ENCODE data around the gene UHMK1.
A peak's percentile ranks its signal among the peaks of the same experiment; 100 is the strongest.
"Not testable (repeated sequence)": the region's sequence is repeated elsewhere in the genome, so short reads cannot be mapped to it uniquely, and the experiment has no call there.

Gene UHMK1, protein sequence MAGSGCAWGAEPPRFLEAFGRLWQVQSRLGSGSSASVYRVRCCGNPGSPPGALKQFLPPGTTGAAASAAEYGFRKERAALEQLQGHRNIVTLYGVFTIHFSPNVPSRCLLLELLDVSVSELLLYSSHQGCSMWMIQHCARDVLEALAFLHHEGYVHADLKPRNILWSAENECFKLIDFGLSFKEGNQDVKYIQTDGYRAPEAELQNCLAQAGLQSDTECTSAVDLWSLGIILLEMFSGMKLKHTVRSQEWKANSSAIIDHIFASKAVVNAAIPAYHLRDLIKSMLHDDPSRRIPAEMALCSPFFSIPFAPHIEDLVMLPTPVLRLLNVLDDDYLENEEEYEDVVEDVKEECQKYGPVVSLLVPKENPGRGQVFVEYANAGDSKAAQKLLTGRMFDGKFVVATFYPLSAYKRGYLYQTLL

DNA sequence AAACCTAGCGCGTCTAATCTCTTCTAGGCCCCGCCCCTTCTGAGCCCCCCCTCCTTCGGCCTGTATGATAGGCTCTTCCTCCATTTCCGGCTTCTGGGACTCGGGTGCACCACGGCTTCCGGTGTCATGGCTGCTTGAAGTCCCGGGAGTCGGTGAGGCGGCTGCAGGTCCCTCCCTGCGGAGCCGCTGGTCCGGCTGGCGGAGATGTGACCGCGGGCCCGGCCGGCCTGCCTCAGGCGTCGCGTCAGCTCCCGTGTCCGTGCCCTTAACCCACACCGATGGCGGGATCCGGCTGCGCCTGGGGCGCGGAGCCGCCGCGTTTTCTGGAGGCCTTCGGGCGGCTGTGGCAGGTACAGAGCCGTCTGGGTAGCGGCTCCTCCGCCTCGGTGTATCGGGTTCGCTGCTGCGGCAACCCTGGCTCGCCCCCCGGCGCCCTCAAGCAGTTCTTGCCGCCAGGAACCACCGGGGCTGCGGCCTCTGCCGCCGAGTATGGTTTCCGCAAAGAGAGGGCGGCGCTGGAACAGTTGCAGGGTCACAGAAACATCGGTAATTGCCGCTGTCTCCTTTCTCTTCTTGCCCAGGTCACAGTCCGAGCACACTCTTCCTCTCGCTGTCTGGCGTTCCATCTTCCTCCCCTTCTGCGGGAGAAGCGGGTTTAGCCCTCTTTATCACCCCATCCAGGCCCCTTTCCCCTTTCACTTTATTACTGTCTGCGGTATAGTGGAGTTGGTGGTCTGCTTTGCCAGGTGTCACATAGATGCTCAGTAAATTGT is at the start of gene UHMK1:
TSS of gene UHMK1 (plus strand) at position 96 of the 773 bp plus-strand sequence. CDS start at position 279, 183 bp downstream.
- peak; percentile 84 for DNase-seq

DNA sequence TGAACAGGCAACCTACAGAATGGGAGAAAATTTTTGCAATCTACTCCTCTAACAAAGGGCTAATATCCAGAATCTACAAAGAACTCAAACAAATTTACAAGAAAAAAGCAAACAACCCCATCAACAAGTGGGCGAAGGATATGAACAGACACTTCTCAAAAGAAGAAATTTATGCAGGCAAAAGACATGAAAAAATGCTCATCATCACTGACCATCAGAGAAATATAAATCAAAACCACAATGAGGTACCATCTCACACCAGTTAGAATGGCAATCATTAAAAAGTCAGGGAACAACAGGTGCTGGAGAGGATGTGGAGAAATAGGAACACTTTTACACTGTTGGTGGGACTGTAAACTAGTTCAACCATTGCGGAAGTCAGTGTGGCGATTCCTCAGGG is 43.3 kb upstream of the UHMK1 start:
- DNase-seq: not testable (repeated sequence)

DNA sequence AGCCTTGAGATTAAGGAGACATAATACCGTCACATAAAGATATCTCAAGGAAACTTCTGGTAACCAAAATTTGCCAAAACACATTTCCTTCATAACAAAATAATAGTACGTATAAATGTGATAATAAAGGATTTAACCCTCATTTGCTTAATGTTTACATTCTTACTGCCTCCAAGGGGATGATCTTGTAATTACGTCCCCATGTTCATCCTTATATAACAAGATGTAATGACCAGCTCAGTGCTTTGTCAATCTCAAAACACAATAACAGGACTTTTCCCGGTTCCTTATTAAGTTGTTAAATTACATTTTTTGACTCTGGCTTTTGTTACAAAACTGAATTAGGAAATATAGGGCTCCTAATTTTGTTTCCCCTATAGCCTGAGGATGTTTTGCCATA is 41.3 kb upstream of the UHMK1 start:
- no peak for DNase-seq

DNA sequence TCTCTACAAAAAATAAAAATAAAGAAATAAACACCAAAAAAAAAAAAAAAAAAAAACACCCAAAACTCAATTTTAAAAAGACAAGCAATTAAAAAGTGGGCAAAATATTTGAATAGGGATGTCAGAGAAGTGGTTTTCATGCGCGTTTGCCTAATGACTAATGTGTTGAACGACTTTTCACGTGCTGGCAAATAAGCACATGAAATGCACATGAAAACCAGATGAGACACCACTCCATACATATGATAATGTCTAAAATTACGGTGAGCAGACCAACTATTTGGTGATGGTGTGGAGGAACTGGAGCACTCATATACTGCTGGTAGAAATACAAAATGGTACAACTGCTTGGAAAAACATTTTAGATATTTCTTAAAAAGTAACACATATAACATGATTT is 39.4 kb upstream of the UHMK1 start:
- no peak for DNase-seq

DNA sequence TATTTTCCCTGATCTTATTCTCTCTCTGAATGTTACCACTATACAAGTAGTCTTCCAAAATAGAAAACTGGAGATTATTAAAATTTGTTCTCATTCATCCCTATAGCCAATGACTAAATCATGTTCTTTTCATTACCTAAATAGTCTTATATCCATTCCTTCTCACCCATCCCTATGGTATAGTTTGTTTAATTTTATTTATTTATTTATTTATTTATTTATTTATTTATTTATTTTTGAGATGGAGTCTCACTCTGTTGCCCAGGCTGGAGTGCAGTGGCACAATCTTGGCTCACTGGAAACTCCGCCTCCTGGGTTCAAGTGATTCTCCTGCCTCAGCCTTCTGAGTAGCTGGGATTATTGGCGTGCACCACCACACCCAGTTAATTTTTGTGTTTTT is 35.2 kb upstream of the UHMK1 start:
- DNase-seq: not testable (repeated sequence)

DNA sequence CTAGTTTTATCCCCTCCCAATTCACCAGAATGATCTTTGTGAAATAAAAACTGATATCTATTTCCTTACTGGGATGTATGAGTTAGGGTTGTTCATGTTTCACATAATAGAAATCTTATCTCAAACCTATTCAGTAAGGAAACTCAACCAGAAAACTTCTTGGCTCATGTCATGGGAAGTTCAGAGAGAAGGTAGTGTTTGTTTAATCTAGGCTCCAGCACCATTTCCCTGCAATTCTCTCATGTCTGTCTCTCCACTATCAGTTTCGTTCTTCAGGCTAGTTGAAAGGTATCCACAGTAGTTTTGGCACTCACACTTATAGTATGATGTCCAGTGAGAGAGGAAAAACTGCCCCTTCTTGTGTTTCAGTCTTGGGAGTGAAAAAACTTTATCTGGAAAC is 34.6 kb upstream of the UHMK1 start:
- no peak for DNase-seq

DNA sequence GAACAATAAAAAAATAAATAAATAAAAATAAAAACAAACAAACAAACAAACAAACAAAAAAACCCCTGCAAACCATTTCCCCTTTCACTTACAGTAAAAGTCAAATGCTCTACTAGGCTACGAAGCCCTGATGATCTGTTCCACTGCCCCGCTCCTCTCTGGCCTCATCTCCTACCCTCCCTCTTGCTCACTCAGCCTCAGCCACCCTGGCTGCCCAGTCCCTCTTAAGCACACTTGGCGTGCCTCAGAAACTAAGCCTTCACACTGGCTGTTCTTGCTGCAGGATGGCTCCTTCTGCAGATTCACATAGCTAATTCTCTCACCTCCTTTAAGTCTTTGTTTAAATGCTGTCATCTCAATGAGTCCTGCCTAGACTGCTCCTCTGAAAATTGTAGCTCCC is 30.8 kb upstream of the UHMK1 start:
- DNase-seq: no peak

DNA sequence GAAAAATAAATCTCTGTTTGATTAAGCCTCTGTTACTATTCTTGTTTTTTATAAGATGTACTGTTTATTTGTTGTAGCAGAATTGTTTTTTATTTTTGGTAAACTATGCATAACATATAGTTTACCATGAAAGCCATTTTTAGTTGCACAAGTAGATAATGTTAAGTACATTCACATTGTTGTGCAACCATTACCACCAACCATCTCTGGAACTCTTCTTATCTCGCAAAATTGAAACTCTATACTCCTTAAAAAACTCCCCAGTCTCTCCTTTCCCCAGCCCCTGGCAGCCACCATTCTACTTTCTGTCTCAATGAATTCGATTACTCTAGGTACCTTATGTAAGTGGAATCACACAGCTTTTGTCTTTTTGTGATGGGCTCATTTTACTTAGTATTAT is 27.4 kb upstream of the UHMK1 start:
- no peak for DNase-seq

DNA sequence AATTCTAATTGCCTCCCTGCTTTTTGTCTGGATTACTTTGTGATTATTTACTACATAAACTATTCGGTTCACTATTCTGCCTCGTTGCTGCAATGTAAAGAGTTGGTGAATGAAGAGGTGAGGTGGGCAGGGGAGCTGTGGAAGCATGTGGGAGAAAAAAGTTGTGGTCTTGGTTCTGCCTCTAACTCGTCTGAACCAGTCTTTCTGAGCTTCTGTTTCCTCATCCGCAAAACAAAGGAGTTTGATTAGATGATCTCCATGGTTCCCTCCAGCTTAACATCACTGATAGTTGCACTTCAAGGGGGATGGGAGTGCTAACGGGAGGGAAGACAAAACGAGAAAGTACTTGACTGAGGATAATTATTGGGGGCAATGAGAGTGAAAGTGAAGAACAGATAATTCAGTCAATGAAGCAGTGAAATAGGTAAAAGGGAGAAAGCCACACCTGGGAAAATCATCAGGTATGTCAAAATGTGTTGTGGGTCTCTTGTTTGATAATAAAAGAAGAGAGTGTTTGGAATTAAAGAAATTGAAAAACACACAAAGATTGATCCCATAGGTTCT is 26.2 kb upstream of the UHMK1 start:
- DNase-seq: no peak

DNA sequence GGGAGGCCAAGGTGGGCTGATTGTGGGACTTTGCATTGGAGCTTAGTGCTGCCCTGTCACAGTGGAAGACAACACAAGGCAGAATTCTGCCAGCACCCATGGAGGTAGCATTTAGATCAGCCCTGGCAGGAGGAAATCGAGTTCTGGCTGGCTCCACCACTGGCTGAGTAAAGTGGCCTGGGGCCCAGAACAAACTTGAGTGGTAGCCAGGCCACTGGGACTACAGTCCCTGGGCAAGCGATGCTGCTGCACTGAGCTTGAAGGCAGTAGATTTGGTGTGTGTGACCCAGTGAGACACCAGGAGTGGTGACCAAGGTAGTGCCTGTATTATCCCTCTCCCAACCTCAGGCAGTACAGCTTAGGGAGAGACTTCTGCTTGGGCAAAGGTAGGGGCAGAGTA is 22.5 kb upstream of the UHMK1 start:
- no peak for DNase-seq

DNA sequence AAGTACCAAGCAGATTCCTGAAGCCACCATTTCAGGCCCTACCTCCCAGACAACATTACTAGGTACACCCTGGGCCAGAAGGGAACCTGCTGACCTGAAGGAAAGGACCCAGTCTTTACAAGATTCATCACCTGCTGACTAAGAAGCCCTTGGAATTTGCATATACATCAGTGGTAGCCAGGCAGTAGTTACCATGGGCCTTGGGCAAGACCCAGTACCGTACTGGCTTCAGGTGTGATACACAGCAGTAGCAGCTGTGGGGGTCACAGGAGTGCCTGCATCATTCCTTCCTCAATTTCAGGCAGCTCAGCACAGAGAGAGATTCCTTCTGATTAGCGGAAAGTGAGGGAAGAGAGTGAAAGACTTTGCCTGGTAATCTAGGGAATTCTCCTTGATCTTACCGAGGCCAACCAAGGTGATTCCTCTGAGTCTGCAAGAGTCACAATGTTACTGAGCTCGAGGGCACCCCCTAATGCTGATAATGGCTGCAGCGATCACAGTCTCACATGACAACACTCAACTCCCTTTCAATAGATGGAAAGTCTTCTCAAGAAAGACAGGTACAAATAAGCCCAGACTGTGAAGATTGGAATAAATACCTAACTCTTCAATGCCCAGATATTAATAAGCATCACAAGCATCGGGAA is 22.0 kb upstream of the UHMK1 start:
- no peak for DNase-seq

DNA sequence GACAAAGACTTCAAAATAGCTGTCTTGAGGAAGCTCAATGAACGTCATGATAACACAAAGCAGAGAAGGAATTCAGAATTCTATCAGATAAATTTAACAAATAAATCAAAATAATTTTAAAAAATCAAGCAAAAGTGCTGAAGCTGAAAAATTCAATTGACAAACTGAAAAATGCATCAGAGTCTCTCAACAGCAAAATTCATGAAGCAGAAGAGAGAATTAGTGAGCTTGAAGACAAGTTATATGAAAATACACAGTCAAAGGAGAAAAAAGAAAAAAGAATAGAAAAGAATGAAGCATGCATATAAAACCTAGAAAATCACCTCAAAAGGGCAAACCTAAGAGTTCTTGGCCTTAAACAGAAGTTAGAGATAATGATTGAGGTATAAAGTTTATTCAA is 21.0 kb upstream of the UHMK1 start:
- no peak for DNase-seq

DNA sequence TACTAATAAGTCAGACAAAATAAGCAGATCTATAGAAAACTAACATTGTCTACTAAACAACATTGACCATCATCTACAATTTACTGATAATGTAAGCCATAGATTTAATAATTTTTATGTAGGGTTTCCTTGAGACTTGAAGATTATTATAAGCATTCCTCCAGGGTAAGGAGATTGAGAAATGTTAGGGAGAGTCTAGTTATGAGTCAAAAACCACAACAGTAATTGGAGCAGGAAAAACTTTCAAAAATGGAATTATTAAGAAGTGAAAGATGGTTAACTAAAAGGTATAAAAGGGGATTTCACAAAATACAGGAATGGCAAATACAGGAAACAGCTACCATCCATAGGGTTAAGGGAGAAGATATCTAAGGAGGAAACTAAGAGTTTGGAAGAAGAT is 12.4 kb upstream of the UHMK1 start:
- no peak for DNase-seq

DNA sequence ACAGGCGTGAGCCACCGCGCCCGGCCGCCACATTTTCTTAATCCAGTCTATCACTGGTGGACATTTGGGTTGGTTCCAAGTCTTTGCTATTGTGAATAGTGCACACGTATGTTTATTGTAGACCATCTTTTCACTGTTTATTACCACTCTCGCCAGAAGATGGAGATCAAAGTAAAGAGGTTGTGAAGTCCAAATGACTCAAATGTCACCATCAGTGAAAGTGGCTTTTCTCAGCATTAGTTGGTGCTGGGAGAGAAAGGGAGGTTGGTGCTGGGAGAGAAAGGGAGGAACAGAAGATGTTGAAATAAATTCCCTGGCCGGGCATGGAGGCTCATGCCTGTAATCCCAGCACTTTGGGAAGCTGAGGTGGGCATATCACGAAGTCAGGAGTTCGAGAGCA is 10.4 kb upstream of the UHMK1 start:
- no peak for DNase-seq

DNA sequence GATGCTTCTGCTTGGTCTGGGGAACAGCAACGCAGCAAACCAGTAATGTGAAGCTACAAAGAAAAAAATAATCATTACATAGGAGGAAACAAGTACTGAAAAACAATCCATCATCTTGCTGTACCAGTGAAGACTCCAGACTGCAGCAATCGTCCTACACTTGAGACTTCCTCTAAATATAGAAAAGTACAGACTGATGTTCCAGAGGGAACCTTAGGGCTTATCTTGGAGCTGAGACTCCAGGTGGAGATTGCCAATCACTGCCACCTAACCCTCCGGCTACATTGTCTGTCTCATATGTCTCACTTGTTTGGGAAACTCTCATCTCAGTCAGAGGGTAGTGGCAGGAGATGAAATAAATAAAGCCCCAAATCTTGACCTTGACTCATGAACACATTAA is 9.4 kb upstream of the UHMK1 start:
- no peak for DNase-seq

DNA sequence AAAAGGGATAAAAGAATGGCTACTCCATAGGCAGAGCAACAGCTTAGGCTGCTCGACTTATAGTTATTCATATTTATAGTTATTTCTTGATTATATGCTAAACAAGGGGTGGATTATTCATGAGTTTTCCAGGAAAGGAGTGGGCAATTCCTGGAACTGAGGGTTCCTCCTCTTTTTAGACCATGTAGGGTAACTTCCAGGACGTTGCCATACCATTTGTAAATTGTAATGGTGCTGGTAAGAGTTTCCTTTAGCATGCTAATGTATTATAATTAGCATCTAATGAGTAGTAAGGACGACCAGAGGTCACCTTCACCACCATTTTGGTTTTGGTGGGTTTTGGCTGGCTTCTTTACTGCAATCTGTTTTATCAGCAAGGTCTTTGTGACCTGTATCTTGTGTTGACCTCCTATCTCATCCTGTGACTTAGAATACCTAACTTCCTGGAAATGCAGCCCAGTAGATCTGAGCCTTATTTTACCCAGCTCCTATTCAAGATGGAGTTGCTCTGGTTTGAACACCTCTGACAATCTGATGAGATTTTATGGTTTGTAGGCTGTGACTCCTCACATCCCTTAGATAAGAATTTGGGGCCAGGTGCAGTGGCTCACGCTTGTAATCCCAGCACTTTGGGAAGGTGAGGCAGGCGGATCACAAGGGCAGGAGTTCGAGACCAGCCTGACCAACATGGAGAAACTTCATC is 1.9 kb upstream of the UHMK1 start:
- DNase-seq: not testable (repeated sequence)

DNA sequence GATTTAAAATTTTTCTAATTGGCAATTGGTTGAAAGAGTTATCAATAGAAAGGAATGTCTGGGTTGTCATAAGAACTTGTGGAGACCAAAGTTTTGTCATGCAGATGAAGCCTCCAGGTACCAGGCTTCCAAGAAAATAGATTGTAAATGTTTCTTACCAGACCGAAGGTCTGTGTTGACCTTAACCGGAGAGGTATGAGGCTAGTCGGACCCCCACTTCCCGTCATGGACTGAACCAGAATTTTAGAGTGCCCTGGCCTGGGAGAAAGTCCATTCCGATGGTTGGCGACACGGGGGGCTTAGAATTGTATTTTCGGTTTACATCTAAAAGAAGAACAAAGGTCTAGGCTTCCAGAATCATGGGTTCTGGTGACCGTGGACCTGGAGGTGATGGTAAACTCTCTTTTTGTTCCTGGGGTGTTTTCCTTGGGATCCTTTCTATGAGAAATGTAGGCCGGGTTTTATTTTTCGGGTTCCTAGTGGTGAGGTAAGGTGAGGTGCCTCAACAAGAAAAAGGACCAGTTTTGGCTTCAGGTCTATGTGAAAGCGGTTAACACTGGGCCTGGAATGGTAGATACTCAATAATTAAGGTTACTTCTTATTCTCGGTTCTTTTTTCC is 405 bp upstream of the UHMK1 start:
- DNase-seq: no peak

DNA sequence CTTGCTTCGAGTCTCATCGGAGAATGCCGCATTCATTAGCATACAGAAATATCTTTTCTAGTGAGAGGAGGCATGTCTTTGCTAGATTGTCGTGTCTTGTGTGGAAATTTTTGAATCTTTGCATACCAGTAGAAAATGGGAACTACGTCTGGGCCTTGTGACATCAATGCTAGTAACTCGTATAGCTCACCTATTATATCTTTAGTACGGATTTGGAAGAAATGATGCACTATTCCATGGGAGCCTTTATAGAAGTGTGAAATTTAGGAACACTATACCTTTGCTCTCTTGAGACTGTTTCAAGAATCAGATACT is 835 bp downstream of the UHMK1 start:
- DNase-seq: no peak

DNA sequence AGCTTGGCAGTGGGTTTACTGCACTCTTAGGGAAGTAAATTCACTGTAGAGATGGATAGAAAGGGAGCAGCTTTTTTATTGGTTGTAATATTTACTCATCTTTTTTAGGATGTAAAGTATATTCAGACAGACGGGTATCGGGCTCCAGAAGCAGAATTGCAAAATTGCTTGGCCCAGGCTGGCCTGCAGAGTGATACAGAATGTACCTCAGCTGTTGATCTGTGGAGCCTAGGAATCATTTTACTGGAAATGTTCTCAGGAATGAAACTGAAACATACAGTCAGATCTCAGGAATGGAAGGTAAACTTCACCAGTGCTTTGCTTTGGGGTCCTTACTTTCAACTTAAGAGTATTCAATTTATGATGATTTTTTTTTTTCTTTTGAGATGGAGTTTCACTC is 3.2 kb downstream of the UHMK1 start:
- DNase-seq: no peak

DNA sequence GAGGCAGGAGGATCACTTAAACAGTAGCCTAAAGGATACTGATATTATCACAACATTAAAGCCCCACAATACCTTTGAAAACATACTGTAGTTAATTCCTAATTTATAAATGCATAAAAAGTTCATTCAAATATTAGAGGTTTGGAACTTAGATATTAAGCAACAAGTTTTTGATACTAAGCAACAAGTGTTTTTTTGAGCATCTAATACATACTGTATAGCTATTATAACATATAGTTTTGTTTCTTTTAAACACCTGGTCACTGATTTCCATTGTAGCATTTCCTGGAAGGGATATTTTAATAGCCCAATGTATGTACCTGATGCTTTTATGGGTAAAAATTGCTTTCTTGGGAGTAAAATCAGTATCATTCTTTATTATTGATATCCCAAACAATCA is 4.5 kb downstream of the UHMK1 start:
- DNase-seq: no peak

DNA sequence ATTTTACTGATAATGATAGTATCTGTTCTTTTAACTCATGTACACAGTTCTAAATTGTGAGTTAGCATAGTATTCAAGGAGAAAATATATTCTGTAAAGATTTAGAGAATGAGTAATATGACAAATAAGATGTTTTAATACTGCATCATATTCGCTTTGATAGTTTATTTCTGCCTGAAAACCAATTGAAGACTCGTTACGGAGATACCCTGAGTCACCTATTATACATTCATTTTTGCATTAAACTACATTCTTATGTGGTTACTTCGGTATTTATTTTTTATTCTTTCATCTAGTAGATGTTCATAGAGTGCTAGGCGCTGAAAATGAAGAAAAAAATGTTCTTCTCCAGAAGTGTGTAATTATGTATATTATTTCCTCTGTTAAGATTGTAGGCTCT is 5.3 kb downstream of the UHMK1 start:
- DNase-seq: no peak

DNA sequence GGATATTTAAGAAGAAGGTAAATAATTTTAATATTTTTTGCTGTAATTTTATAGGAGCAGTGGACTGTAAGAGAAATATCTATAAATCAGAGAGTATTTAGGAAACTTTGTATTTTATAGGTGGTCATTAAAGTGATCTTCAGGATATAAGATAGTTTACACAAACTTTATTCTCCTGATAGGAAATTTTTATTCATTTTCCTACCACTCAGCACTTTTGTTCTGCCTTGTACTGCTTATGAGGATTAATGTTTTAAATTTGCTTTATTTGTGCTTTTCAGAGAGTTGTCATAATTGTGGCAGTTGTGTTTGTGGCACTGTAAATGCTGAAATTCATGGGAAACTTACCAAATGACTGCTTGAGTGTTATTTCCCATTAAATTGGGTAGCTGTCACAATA is 29.7 kb downstream of the UHMK1 start:
- DNase-seq: no peak
